Measurements from ENCODE around the gene DNAJB8.

The DNAJB8 gene

GRCh38 chr3:128493570-128494366 is 27.1 kb upstream of the DNAJB8 start:
- DNase-seq (ENCODE audit: low read depth), result no peak

- DNase-seq (ENCODE audit: low read depth), result no peak
Measured at GRCh38 chr3:128492671-128493569, 26.2 kb upstream of the DNAJB8 start, which contains the start of gene GATA2. Gene GATA2 (minus strand): TSS chr3:128493201. CDS start chr3:128487031, 6,170 bp downstream.

- no peak for DNase-seq (ENCODE audit: low read depth)
Measured at GRCh38 chr3:128491941-128492670, 25.4 kb upstream of the DNAJB8 start.

GRCh38 chr3:128491691-128491940 is 24.9 kb upstream of the DNAJB8 start:
- DNase-seq (ENCODE audit: low read depth), result no peak

- no peak for DNase-seq (ENCODE audit: low read depth)
Measured at GRCh38 chr3:128490915-128491690, 24.4 kb upstream of the DNAJB8 start.

GRCh38 chr3:128490650-128490914 is 23.9 kb upstream of the DNAJB8 start:
- no peak for DNase-seq (ENCODE audit: low read depth)

- no peak for DNase-seq (ENCODE audit: low read depth)
Measured at GRCh38 chr3:128489927-128490649, 23.4 kb upstream of the DNAJB8 start.

GRCh38 chr3:128489674-128489926 is 22.9 kb upstream of the DNAJB8 start:
- DNase-seq (ENCODE audit: low read depth), result no peak

GRCh38 chr3:128488991-128489673 is 22.4 kb upstream of the DNAJB8 start:
- DNase-seq (ENCODE audit: low read depth), result no peak

GRCh38 chr3:128488636-128488990 is 21.9 kb upstream of the DNAJB8 start:
- DNase-seq (ENCODE audit: low read depth), result no peak

- no peak for DNase-seq (ENCODE audit: low read depth)
Measured at GRCh38 chr3:128487813-128488635, 21.3 kb upstream of the DNAJB8 start.

GRCh38 chr3:128487538-128487812 is 20.8 kb upstream of the DNAJB8 start:
- no peak for DNase-seq (ENCODE audit: low read depth)

- no peak for DNase-seq (ENCODE audit: low read depth)
Measured at GRCh38 chr3:128486681-128487537, 20.2 kb upstream of the DNAJB8 start.

GRCh38 chr3:128486205-128486628 is 19.5 kb upstream of the DNAJB8 start:
- DNase-seq (ENCODE audit: low read depth), result no peak

- no peak for DNase-seq (ENCODE audit: low read depth)
Measured at GRCh38 chr3:128485282-128486204, 18.9 kb upstream of the DNAJB8 start.

- no peak for DNase-seq (ENCODE audit: low read depth)
Measured at GRCh38 chr3:128484404-128485281, 18.0 kb upstream of the DNAJB8 start.

- no peak for DNase-seq (ENCODE audit: low read depth)
Measured at GRCh38 chr3:128483657-128484403, 17.1 kb upstream of the DNAJB8 start.
